IPS-18c (cell line): ENCODE measurements around the gene INPP4B.
"Not testable (repeated sequence)": the region's sequence is repeated elsewhere in the genome, so short reads cannot be mapped to it uniquely, and the experiment has no call there.

ENCODE experiments used
- H3K4me3 ChIP-seq: 2 replicates; pipeline ENCODE4 v1.7.0; 2013; ENCODE audit warnings: low read depth, mild to moderate bottlenecking, low read length, moderate library complexity; ENCODE audit not compliant: insufficient read depth
- H3K9me3 ChIP-seq: one replicate; pipeline ENCODE4 v1.6.1; 2013; ENCODE audit warnings: mild to moderate bottlenecking, low read length, moderate library complexity; ENCODE audit not compliant: control insufficient read depth, insufficient read depth

Gene INPP4B

DNA sequence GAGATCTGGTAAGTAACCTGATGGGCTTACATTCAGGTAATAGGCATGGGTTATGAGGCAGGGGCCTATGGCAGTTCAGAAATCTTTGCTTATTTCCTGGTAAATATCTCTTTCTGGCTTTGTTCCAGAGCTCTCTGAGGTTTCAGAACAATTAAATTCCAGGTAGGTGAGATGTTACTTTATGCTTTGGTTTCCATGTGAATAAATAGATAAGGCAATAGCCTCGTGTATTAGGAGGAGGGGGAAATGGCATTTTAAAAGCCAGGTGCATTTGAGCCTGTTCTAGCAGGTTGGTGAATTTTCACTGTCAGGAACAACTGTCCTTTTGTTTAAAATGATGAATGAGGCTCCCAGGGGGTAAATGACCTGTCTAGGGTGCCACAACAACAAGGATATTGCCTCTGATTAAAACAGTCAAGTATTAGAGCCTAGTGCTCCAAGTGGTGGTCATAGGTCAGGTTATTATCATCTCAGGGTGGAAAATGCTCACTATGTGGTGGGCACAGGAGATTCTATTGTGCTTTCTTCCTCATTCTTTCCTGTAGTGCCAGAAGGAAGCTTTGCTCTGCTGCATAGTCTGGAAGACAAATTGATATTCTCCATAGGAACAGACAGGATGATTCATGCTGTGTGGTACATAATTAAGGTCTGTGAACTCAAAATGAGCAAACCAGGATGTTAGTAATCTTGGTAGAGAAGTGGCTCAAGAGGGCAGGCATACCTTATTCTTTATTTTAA lies 296.2 kb downstream of the INPP4B start:
- Histone ChIP-seq H3K9me3 (no peaks in the 10 kb centered on the region), H3K4me3 (no peak overlapping the region)

- H3K9me3 ChIP-seq, result no peaks in the 10 kb centered on the region
- H3K4me3 ChIP-seq, result no peak overlapping the region
These were observed 296.9 kb downstream of the INPP4B start for GRCh38 chr4:142549248-142549647.

DNA sequence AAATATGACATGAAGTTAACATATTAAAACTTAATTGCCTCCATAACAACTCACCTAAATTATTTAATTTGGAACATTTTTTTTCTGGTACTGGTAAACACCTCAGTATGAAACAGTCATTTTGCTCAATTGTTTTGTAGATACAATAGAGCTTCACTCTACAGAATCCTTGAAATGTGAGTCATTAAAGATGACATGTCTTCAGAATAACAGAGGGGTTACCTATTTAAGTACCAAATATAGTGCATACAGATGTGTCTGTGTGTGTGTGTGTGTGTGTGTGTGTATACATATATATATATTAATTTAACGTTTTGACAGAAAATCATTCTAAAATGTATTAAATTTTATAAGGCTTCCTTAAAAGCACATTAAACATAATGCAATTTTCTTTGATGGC lies 297.6 kb downstream of the INPP4B start:
- H3K9me3 ChIP-seq, result no peaks in the 10 kb centered on the region
- no peak overlapping the region for H3K4me3 ChIP-seq

DNA sequence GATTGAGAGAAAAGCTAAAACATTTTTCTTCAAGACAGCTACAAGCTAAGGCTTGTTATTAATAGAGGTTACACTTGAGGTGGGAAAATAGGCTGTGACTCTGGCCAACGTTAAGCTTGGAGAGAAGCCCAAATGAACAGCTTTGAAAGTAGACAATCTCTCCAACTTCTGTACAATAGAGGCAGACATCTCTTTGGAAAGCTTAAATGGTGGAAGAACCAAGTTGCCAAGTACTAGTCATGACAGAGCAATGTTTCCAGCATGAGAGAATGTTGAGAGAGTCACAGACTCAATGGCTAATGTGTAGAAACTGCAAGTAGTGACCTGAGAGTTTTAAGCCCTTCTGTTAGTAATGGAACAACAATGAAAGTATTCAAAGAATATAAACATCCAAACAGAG lies 298.1 kb downstream of the INPP4B start:
- Histone ChIP-seq H3K9me3 (no peaks in the 10 kb centered on the region), H3K4me3 (no peak overlapping the region)

DNA sequence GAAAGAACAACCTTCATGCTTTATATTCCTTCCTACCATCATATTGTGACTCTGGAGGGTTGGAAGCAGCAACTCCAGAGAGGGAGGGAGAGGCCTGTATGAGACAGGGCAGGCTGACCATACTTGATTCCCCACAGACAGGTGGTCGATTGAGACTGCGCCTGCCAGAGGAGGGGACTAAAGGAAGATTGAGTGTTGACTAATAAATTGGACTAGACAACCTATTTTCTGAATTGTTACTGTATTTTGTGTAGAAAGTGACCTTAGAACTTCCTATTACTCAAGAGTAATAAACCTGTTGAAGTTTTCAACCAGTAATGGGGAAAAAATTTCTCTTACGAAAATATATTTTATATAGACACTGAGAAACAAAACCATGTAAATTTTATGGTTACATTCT lies 301.5 kb downstream of the INPP4B start:
- H3K9me3 ChIP-seq, result no peaks in the 10 kb centered on the region
- no peak overlapping the region for H3K4me3 ChIP-seq

- no peak overlapping the region for H3K4me3 ChIP-seq
- H3K9me3 ChIP-seq, result no peaks in the 10 kb centered on the region
These were observed 302.1 kb downstream of the INPP4B start for GRCh38 chr4:142544039-142544438.

DNA sequence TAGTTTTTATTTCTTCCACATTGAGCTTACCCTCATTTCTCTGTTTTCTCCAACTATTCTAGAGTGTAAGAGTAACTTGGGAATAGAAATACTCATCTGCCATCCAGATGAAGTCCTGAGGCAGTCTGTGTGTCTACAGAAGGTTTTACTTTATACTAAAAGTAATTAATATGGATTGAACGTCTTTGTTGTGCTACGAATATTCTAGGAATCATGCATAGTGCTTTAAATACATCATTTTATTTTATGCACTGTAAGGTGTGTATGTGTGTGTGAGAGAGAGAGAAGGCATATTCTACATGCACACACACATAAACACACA lies 305.7 kb downstream of the INPP4B start:
- H3K4me3 ChIP-seq, result no peak overlapping the region
- no peaks in the 10 kb centered on the region for H3K9me3 ChIP-seq

GRCh38 chr4:142539796-142540482 lies 306.2 kb downstream of the INPP4B start:
- no peaks in the 10 kb centered on the region for H3K9me3 ChIP-seq
- no peak overlapping the region for H3K4me3 ChIP-seq

GRCh38 chr4:142535009-142535408 lies 311.1 kb downstream of the INPP4B start:
- H3K4me3 ChIP-seq, result no peak overlapping the region
- no peaks in the 10 kb centered on the region for H3K9me3 ChIP-seq

DNA sequence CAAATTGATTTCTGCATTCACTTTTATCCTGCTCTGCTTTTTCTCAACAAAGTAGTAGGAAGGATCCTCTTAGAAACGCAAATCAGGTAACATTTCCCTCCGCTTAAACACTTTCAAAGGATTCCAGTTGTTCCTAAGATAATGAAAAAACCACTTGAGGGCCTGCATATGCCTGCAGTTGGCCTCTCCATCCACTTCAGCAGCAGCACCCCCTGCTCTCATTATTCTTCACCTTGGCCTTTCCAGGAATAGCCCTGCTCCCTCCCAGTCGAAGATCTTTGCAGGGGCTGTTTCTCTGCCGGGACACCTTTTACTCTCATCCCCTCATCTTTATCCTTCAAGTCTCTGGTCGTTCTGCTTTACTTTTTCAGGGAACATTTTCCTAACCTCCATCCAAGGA lies 314.0 kb downstream of the INPP4B start:
- no peak overlapping the region for H3K4me3 ChIP-seq
- no peaks in the 10 kb centered on the region for H3K9me3 ChIP-seq

DNA sequence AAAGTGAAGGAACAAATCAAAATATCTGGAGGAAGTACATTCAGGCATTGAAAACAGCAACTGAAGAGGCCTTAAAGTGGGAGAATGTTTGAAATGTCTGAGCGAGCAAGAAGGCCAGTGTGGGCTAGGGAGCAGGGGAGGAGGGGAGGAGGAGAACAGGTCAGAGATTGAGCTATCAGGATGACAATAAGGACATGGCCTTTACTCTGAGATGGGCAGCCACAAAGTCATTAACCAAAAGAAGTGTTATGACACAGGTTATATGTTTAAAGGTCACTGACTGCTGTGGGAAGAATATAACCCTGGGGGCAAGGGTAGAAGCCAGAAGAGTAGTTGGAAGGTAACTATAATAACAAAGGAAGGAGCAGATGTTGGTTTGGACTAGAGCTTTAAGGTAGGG lies 315.4 kb downstream of the INPP4B start:
- Histone ChIP-seq H3K9me3 (no peaks in the 10 kb centered on the region), H3K4me3 (no peak overlapping the region)

GRCh38 chr4:142528433-142528832 lies 317.7 kb downstream of the INPP4B start:
- Histone ChIP-seq H3K9me3 (no peaks in the 10 kb centered on the region), H3K4me3 (no peak overlapping the region)

GRCh38 chr4:142523111-142523510 lies 323.0 kb downstream of the INPP4B start:
- Histone ChIP-seq H3K4me3 (no peak overlapping the region), H3K9me3 (no peaks in the 10 kb centered on the region)

GRCh38 chr4:142519342-142519741 lies 326.8 kb downstream of the INPP4B start:
- H3K4me3 ChIP-seq, result no peak overlapping the region

DNA sequence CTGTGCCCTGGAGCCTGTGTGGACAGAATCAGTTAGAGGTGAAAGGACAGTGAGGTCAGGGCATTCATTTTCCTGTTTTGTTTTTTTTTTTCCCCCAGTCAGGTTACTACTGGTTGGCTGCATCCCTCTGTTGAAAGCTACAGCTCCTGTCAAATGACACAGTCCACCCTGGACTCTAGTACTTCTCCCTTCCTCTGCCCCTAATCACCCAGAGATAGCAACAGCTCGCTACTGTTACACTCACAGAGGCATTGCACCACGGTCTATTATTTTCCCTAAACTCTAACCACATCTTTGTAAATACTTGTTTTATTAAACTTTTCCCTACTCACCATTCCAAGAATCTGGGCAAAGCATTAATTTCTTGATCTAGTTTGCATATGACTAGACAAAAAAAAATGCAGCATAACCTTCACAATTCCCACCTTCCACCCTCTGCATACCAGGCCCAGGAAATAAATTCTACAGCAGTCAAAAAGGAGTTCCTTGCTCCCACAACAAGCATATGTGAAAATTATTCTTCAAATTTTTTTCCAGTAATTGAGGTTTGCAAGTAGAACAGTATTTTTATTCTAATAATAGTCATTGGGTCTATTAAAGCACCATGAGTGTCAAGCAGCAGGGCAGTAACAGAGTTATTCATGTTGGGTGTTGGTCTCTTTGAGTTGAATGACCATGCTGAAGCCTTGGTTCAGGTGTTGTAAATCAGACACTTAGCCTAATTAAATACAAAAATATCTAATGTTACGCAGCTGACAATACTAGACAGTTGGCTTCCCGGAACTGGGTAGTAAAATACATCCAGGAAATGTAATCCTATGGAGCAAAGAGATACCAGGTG lies 329.2 kb downstream of the INPP4B start:
- Histone ChIP-seq H3K4me3 (no peak overlapping the region), H3K9me3 (no peaks in the 10 kb centered on the region)

More at GRCh38 chr4:142519342-142519741, 326.8 kb downstream of the INPP4B start:
- no peaks in the 10 kb centered on the region for H3K9me3 ChIP-seq

- H3K9me3 ChIP-seq, result no peaks in the 10 kb centered on the region
- H3K4me3 ChIP-seq, result no peak overlapping the region
These were observed 333.9 kb downstream of the INPP4B start for GRCh38 chr4:142512161-142512560.

GRCh38 chr4:142509881-142510280 lies 336.2 kb downstream of the INPP4B start:
- no peak overlapping the region for H3K4me3 ChIP-seq
- H3K9me3 ChIP-seq, result no peaks in the 10 kb centered on the region

- not testable (repeated sequence) for H3K4me3 ChIP-seq, H3K9me3 ChIP-seq
These were observed 336.7 kb downstream of the INPP4B start for GRCh38 chr4:142509381-142509780.
